ENCODE data around the gene IRF6.

GRCh38 chr1:209769171-209769904, 36.6 kb downstream of the IRF6 start:
- TF ChIP-seq RAD21 (conservative IDR thresholded peaks at IDR 0.05) (no peak), MXI1 (conservative IDR thresholded peaks at IDR 0.05; ENCODE audit: poor library complexity, severe bottlenecking) (no peak), CTCF (IDR thresholded peaks at IDR 0.05; ENCODE audit: poor library complexity, severe bottlenecking) (no peak), EZH2 (IDR thresholded peaks at IDR 0.05; ENCODE audit: borderline replicate concordance, insufficient read depth, low read length, poor library complexity, severe bottlenecking) (no peak), TAF1 (IDR thresholded peaks at IDR 0.05; ENCODE audit: low read depth) (no peak), EP300 (conservative IDR thresholded peaks at IDR 0.05; ENCODE audit: poor library complexity, severe bottlenecking) (no peak), POLR2AphosphoS5 (IDR thresholded peaks at IDR 0.05) (no peak), SMC3 (conservative IDR thresholded peaks at IDR 0.05; ENCODE audit: poor library complexity) (no peak)
- TF ChIP-seq, protein P1, sequence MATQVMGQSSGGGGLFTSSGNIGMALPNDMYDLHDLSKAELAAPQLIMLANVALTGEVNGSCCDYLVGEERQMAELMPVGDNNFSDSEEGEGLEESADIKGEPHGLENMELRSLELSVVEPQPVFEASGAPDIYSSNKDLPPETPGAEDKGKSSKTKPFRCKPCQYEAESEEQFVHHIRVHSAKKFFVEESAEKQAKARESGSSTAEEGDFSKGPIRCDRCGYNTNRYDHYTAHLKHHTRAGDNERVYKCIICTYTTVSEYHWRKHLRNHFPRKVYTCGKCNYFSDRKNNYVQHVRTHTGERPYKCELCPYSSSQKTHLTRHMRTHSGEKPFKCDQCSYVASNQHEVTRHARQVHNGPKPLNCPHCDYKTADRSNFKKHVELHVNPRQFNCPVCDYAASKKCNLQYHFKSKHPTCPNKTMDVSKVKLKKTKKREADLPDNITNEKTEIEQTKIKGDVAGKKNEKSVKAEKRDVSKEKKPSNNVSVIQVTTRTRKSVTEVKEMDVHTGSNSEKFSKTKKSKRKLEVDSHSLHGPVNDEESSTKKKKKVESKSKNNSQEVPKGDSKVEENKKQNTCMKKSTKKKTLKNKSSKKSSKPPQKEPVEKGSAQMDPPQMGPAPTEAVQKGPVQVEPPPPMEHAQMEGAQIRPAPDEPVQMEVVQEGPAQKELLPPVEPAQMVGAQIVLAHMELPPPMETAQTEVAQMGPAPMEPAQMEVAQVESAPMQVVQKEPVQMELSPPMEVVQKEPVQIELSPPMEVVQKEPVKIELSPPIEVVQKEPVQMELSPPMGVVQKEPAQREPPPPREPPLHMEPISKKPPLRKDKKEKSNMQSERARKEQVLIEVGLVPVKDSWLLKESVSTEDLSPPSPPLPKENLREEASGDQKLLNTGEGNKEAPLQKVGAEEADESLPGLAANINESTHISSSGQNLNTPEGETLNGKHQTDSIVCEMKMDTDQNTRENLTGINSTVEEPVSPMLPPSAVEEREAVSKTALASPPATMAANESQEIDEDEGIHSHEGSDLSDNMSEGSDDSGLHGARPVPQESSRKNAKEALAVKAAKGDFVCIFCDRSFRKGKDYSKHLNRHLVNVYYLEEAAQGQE (IDR thresholded peaks at IDR 0.05; ENCODE audit: borderline replicate concordance): no peak
